Right cardiac atrium (tissue), 5 donors: ENCODE results near the gene SLC22A5. TPM values are rescaled to one million over a fixed set of nuclear protein-coding genes. Genes with fewer than 3 reads are reported as not detected.

ENCODE experiments used
- ATAC-seq, 2 donors: fragments of 200-7000 bp; cut with Tn5 transposase; one replicate each; pipeline versions ENCODE4 v1.8.0 to v1.9.1; 2020; ENCODE audit warnings: moderate library complexity in 2 of 2, mild to moderate bottlenecking in 1 of 2
- DNase-seq, 3 donors: peaks; one replicate each; pipeline ENCODE4 v3.0.0-alpha.2; 2020
- H3K27ac ChIP-seq: one replicate; pipeline ENCODE4 v1.5.1; 2013; ENCODE audit warnings: mild to moderate bottlenecking, low read length, control low read depth, moderate library complexity
- H3K27me3 ChIP-seq: one replicate; pipeline ENCODE4 v1.6.1; 2013; ENCODE audit not compliant: control insufficient read depth, insufficient read depth
- H3K4me1 ChIP-seq: one replicate; pipeline ENCODE4 v1.6.1; 2013; ENCODE audit warnings: low read length; ENCODE audit not compliant: control insufficient read depth, insufficient read depth
- H3K4me3 ChIP-seq: one replicate; pipeline ENCODE4 v1.5.1; 2013; ENCODE audit warnings: low read length, control low read depth
- H3K9me3 ChIP-seq: one replicate; pipeline ENCODE4 v1.6.1; 2013; ENCODE audit warnings: low read length; ENCODE audit not compliant: control insufficient read depth
- WGBS: extraction: QIAGEN DNeasy Blood & Tissue Kit; methylation state at CpG from one replicate; pipeline ENCODE4 v1.1.7; 2013; 5-methylcytosine and 5-hydroxymethylcytosine counted together
- intact Hi-C, 4 donors: fragments of 100-400 bp; cut with DNase I; formaldehyde crosslinking; loops; one replicate each; pipeline versions ENCODE4 v1.11.0 to v1.14.0; 2022 to 2023
- polyA plus RNA-seq: library from polyadenylated mRNA; stranded (reverse); fragments of 200-250 nt; gene quantifications from one replicate; pipeline ENCODE4 v1.2.3, GENCODE V29; 2013
- total RNA-seq, 4 donors: library from RNA; stranded (reverse); fragmentation: NEBNext Ultra II Directional; extraction: Animal tissue kit (Norgen Biotek cat#: 25700); gene quantifications; one replicate each; pipeline ENCODE4 v1.2.1, GENCODE V29; 2021
- donor health status: healthy with polysubstance abuse.
- donor health status: DM: no; HTN: yes; CAD: no.
- donor health status: DM: no; HTN: no; CAD: no.
- donor health status: DM: no; HTN: yes; CAD: no; lungs with severe emphysema.
- donor health status: DM: yes; HTN: yes; CAD: no.

Gene SLC22A5
- total and polyA plus RNA-seq, 5 donors: 5.7 to 17.5 (median 13.7) TPM

DNA sequence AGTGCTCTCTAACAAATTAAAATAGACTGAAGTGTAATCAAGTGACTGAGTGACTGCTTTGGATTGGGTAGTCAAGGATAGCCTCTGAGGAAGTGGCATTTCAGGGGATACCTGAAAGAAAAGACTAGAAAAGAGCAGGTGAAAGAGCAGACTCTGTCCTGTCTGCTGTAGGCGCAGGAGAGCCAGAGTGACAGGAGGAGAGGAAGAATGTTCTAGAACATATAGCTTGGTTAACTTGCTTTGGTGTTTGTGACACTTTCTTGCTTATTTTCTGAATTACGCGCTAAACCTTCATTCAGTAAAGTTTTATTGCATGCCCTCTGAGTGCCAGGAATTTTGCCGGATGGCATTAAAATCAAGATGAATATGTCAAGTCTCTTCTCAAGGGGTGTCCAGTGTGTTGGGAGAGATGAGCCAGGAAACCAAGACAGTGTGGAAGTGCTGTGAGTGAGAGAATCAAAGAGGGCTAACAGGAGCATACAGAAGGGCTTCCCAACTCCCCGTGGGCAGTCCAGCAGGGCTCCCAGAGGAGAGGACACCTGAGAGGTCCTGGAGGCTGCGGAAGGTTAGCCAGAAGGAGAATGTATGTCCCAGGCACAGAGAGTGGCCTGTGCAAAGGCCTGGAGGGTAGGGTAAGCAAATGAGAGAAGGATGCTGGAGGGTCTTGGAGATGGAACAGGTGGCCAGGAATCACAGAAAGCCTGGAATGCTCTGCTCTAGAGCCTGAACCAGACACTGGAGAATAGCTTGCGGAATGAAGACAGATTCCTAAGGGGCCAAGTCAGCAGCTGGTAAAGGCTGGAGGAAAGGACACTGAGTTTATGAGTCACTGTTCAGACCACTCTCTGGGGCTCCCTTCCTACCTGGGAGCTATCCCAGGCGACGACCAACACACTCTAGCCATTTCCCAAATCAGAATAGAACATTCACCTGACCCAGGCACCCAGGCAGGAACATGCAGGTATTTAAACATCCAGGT is 59.3 kb downstream of the SLC22A5 start:
- 81% methylated on average over 9 of the region's 9 CpGs for WGBS
- Histone ChIP-seq H3K4me3 (no peak overlapping the region), H3K27ac (peak overlapping the region; percentile 51), H3K9me3 (no peaks in the 10 kb centered on the region), H3K27me3 (no peaks in the 10 kb centered on the region), H3K4me1 (peaks cover 45% of the 10 kb centered on the region)
- intact Hi-C loops: loop anchor here in 2 of 4 donors (10.0 kb wide), 2 partner anchors 46 to 56 kb away; no protein-coding TSS in a partner anchor
- ATAC-seq (no peak), DNase-seq (no peak)

DNA sequence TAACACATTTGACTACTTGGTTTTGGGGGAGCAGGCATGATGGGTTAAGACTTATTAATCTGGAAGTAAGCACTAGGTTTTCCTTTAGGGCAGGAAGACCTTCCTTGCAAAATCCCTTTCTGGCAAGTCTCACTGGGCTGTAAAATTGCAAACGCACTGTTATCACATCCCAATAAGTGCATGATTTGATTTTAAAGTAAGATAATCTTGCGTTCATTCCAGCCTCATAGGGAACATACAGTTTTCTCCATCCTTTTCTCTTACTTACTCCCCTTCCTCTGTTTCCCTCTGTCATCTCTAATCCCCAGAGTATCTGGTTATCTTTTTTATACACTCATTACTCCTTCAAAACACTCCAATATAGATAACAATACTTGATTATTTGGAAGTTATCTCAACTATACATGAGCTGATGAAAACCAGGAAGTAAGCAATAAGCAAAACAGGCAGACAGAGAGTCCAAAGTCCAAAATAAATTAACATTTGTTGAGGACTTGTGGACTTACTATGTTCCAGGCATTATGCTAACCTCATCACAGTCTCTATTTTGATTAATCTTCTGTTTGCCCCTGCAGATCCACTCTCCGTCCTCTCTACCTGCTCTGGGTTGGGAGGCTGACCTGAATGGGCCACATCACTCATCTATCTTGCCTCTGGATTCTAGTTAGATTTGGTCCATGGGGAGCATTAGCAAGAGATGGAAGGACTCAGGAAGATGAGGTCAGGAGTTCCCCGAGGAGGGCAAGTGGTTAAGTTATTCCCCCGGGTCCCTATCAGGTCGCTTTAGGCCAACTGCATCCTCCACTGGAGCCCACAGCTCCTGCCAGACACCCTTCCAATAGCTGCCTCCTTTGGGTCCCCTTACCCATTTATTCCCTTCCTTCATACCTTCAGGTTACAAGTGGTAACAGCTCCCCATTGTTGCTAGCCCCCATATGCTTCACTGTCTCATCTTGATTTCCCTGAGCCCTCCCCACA is 60.2 kb downstream of the SLC22A5 start:
- H3K4me1 ChIP-seq: peaks cover 45% of the 10 kb centered on the region
- WGBS: 60% methylated on average over 6 of the region's 6 CpGs
- intact Hi-C loops: loop anchor here in 2 of 4 donors (10.0 kb wide), 2 partner anchors 45 to 55 kb away; no protein-coding TSS in a partner anchor
- H3K27me3 ChIP-seq: no peaks in the 10 kb centered on the region
- H3K4me3 ChIP-seq: no peak overlapping the region
- no peak overlapping the region for H3K27ac ChIP-seq
- ATAC-seq: no peak
- DNase-seq: no peak
- H3K9me3 ChIP-seq: no peaks in the 10 kb centered on the region

DNA sequence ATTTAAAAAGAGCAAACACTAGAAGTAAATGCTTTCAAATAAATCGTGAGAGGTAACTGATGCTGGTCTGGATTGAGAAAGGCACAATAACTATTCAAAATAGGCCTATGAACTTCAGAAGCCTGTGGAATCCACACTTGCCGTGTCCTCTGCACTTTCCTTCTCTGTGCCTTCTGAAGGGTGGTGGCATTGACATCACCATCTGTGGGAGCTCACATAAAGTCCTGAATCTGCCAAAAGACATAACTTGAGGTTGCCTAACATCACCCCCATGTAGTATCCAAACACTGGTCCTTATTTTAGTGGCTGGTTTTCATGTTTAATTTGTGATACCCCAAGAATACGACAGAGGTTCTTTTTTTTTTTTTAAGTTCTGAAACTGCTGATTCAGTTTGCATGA is 61.2 kb downstream of the SLC22A5 start:
- WGBS: 82% methylated on average over 3 of the region's 3 CpGs
- ATAC-seq (no peak), DNase-seq (no peak)
- no peaks in the 10 kb centered on the region for H3K27me3 ChIP-seq
- intact Hi-C loops: no loop called here
- no peak overlapping the region for H3K27ac ChIP-seq
- no peaks in the 10 kb centered on the region for H3K9me3 ChIP-seq
- no peak overlapping the region for H3K4me3 ChIP-seq
- H3K4me1 ChIP-seq: peaks cover 45% of the 10 kb centered on the region

DNA sequence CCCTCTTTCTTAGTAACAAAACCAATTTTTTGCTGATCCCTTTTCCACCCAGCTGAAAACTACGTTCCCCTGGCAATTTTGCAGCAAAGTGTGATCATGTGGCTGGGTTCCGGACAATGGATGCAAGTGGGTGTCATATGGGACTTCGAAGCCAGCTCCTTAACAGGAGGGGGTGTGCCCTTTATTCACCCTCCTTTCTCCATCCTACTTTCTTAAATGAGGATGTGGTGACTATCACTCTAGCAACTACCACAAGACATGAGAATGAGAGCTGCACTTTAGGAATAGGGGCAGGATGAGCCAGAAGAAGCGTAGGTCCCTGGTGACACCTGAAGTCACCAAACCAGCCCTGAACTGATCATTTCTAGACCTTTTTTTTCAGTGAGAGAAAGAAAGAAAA is 62.1 kb downstream of the SLC22A5 start:
- no peak overlapping the region for H3K4me3 ChIP-seq
- no peaks in the 10 kb centered on the region for H3K27me3 ChIP-seq
- ATAC-seq (no peak), DNase-seq (no peak)
- intact Hi-C loops: no loop called here
- 67% methylated on average over 4 of the region's 4 CpGs for WGBS
- peaks cover 43% of the 10 kb centered on the region for H3K4me1 ChIP-seq
- H3K27ac ChIP-seq: no peak overlapping the region
- no peaks in the 10 kb centered on the region for H3K9me3 ChIP-seq

DNA sequence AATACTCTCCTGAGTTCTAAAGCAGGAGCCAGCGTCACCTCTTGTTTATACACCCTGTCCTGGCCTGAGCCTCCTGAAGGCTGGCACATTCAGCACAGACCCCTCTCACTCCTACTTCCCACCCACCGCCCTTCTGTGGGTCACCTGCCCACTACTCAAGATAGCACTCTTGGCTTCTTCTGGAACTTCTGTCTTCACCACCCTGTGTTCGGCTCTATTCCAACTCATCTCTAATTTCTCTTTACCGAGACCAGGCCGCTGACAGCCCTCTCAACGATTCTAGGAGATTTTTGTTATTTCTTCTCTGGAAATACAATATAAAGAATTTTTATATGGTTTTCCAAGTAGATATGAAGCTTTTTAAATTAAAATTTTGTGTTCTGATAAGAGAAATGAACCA is 63.6 kb downstream of the SLC22A5 start:
- 73% methylated on average over 6 of the region's 6 CpGs for WGBS
- intact Hi-C loops: no loop called here
- DNase-seq: no peak
- Histone ChIP-seq H3K9me3 (no peaks in the 10 kb centered on the region), H3K27me3 (no peaks in the 10 kb centered on the region), H3K4me1 (peaks cover 36% of the 10 kb centered on the region), H3K27ac (peak overlapping the region; percentile 39), H3K4me3 (no peak overlapping the region)
- no peak for ATAC-seq

DNA sequence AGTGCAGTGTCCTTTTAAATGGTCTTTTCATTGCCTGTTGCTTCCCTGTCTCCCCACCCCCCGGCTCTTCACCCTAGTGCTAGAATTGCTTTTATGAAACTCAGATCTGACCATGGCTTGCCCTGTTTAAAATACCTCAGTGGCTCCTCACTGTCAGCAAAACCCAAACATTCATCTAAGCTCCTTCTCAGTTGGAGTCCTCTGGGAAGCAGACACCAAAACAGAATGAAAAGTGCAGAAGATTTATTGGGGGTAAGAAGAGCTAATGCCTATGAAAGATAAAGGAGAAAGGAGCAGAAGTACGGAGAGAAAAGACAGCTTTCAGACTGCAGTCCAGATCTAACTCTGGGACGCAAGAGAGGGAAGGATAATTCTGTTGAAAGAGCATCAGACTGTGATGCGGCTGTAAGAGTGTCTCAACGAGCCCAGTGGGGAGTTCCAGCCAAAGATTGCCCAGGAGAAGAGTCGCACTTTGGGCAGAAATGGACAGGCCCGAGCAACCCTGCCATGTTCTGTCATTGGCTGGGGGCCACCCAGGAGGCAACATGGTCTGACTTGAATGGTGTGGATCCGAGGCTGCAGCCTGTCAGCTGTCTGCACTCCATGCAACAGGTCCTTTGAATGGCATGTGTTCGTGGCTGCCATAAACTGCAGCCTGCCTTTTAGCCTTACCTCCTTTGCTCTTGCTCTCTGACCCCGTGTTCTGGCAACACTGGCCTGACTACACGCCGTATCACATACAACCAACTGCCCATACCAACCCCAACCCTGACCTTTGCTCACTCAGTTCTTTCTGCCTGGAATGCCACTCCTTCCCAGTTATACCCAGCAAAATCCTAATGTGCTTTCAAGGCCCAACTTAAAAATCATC is 65.1 kb downstream of the SLC22A5 start:
- Histone ChIP-seq H3K4me1 (peaks cover 31% of the 10 kb centered on the region), H3K27me3 (no peaks in the 10 kb centered on the region), H3K27ac (no peak overlapping the region), H3K4me3 (no peak overlapping the region), H3K9me3 (no peaks in the 10 kb centered on the region)
- intact Hi-C loops: no loop called here
- 71% methylated on average over 12 of the region's 12 CpGs for WGBS
- ATAC-seq (no peak), DNase-seq (no peak)

DNA sequence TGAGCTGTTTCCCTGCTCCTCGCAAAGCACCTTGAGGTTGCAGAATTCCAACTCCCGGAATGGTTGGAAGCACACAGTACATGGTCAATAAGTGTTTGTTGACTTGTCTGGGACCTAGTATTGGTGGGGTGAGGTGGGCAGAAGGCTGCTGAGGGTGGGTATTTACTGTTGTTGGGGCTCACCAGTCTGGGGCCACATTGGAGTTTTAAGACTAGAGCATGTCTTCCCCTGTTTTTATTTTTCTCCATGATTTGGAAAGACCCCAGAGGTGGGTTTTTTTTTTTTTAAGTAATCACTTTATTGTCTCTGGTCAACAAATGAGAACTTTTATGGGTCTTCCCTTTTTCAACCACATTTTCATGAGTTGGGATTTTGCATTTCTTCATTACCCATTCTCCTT is 65.9 kb downstream of the SLC22A5 start:
- DNase-seq (no peak), ATAC-seq (no peak)
- Histone ChIP-seq H3K4me3 (no peak overlapping the region), H3K27ac (no peak overlapping the region), H3K9me3 (no peaks in the 10 kb centered on the region), H3K27me3 (no peaks in the 10 kb centered on the region), H3K4me1 (peaks cover 33% of the 10 kb centered on the region)
- intact Hi-C loops: no loop called here
- WGBS: 97% methylated on average over 2 of the region's 2 CpGs

DNA sequence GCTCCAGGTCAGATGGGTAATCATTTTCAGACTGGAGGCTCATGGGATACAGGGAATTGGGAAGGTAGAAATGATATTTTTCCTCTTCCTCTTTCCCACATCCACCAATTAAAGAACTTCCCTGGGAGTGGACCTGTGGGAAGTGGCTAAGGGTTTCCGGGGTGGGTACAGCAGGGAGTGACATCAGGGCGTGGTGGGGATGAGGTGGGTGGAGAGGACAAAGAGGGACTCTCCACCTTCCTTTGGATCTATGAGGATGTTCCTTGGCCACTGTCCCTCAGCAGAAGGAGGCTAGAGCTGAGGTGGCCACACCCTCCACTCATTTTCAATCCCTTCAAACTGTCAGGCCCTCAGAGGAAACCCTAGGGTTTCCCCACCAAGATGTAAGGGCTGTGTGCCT is 66.4 kb downstream of the SLC22A5 start:
- Histone ChIP-seq H3K9me3 (no peaks in the 10 kb centered on the region), H3K27me3 (no peaks in the 10 kb centered on the region), H3K4me1 (peaks cover 33% of the 10 kb centered on the region), H3K4me3 (no peak overlapping the region), H3K27ac (no peak overlapping the region)
- ATAC-seq (no peak), DNase-seq (no peak)
- intact Hi-C loops: no loop called here
- 77% methylated on average over 2 of the region's 2 CpGs for whole genome bisulfite sequencing

DNA sequence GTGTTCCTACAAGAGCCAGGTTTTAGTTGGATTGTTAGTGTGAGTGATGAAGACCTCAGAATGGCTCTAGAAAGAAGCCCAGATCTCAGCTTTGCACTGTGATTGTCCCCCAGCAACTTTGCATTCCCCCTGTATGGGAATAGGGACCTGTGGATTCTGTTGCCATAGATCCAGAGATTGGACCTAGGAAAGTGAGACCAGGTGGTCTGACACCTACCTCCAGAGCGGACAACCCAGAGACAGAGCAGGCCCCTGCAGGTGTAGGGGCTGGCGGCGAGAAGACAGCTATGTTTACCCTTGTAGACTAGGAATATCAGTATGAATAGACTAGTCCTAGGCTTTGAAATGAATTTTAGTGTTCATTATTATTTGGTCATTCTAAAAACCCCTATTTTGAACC is 67.4 kb downstream of the SLC22A5 start:
- WGBS: 96% methylated on average over 3 of the region's 3 CpGs
- intact Hi-C loops: no loop called here
- Histone ChIP-seq H3K27ac (peak overlapping the region; percentile 77), H3K4me3 (no peak overlapping the region), H3K4me1 (peaks cover 30% of the 10 kb centered on the region), H3K9me3 (no peaks in the 10 kb centered on the region), H3K27me3 (no peaks in the 10 kb centered on the region)
- DNase-seq (no peak), ATAC-seq (no peak)

DNA sequence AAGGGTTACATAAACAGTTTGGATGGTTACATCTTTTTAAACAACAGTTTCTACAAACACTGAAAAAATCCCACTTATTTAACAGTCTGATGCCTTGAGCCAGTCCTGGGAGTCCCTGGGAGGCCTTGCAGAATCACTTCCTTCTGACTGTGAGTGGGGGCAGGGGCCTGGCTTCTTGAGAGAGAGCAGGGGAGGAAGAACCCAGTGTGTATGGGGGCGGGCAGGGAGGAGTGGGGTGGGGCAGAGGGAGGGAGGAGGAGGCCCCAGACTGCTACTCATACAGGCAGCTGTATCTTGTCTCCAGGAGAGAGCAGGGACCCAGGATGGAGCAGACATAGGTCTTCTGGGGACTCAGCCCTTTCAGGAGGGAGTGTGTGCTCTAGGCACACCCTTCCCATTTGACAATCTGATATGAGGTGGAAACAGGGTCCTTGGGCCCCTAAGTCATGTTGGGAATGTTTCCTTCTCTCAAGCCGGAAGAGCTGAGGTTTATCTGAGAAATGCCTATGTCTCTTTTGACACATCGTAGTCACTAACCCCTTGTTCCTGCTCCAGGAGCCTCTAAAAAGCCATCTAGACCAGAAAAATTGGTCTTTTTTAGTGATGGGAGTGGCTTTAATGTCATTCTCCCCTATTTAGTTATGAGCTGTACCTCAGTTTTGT is 68.2 kb downstream of the SLC22A5 start:
- peak overlapping the region; percentile 46 for H3K27ac ChIP-seq
- WGBS: 12% methylated on average over 3 of the region's 3 CpGs
- no peaks in the 10 kb centered on the region for H3K9me3 ChIP-seq
- ATAC-seq: peak; percentile 74
- H3K4me1 ChIP-seq: peaks cover 30% of the 10 kb centered on the region
- peak; percentile 76 to 89 (median 88) for DNase-seq
- intact Hi-C loops: no loop called here
- H3K27me3 ChIP-seq: no peaks in the 10 kb centered on the region
- H3K4me3 ChIP-seq: no peak overlapping the region
